Endothelial cell of umbilical vein (primary cell): ENCODE data around the gene TRDMT1. TPM values are rescaled to one million over a fixed set of nuclear protein-coding genes. Genes with fewer than 3 reads are reported as not detected.

Experiments
- BruUV-seq: library from RNA; stranded (reverse); fragments of 400-500 nt; replicated peaks from 2 replicates; lab custom pipeline; 2021; lab: Mats Ljungman, UMichigan
- CTCF ChIA-PET: fragments of 300-600, 350-600 bp; sonication (Branson Sonifier 250); formaldehyde crosslinking; loops from one replicate; lab custom pipeline; 2021; ENCODE audit warnings: antibody characterized with exemption, inconsistent platforms; lab: Charles Lee
- POLR2A ChIA-PET: fragments of 300-600, 350-600 bp; sonication (Branson Sonifier 250); formaldehyde crosslinking; loops from one replicate; lab custom pipeline; 2021; ENCODE audit warnings: antibody characterized with exemption, inconsistent platforms; lab: Charles Lee
- DNase-seq: peaks from one replicate; pipeline ENCODE4 v3.0.0-alpha.2; 2011; ENCODE audit warnings: low read depth, low spot score
- FAIRE-seq: peaks from 2 replicates; lab custom pipeline; 2011; peaks lifted over from hg19 to GRCh38; lab: Jason Lieb, UNC
- H2AFZ ChIP-seq: 2 replicates; pipeline ENCODE4 v1.6.0; 2012; ENCODE audit warnings: low read depth, low read length, control low read depth, inconsistent platforms
- H3K27ac ChIP-seq: 2 replicates; pipeline ENCODE4 v1.5.1; 2011; ENCODE audit warnings: low read depth, mild to moderate bottlenecking, control low read depth, low read length, moderate library complexity; ENCODE audit not compliant: insufficient read depth
- H3K27me3 ChIP-seq, 2 experiments: 2 replicates each; pipeline versions ENCODE4 v1.6.0 to v1.6.1; 2011; ENCODE audit warnings: low read length in 2 of 2, mixed read lengths in 1 of 2; ENCODE audit not compliant: control insufficient read depth in 2 of 2, insufficient read depth in 2 of 2
- H3K36me3 ChIP-seq, 2 experiments: 2 replicates in 1 of 2; 3 replicates in 1 of 2; pipeline ENCODE4 v1.5.1; 2011; ENCODE audit warnings: low read length in 2 of 2, mild to moderate bottlenecking in 1 of 2, moderate library complexity in 1 of 2; ENCODE audit not compliant: control insufficient read depth in 2 of 2, insufficient read depth in 2 of 2; ENCODE audit errors: extremely low read depth in 1 of 2
- H3K4me1 ChIP-seq: 3 replicates; pipeline ENCODE4 v1.5.1; 2011; ENCODE audit warnings: mild to moderate bottlenecking, low read length; ENCODE audit not compliant: control insufficient read depth, insufficient read depth; ENCODE audit errors: extremely low read depth
- H3K4me2 ChIP-seq: 2 replicates; pipeline ENCODE4 v1.6.1; 2011; ENCODE audit warnings: low read length, control low read depth, mixed read lengths; ENCODE audit not compliant: insufficient read depth
- H3K4me3 ChIP-seq, 3 experiments: fragments of 200-600 bp in 1 of 3; sonication (generic), shearing (Covaris generic) in 1 of 3; replicated peaks in 1 of 3; 2 replicates each; pipeline ENCODE4 v1.5.1; 2011 to 2016; ENCODE audit warnings: control low read depth in 3 of 3, low read length in 3 of 3, mild to moderate bottlenecking in 2 of 3, inconsistent platforms in 1 of 3, low read depth in 1 of 3, moderate library complexity in 1 of 3; ENCODE audit not compliant: insufficient read depth in 1 of 3
- H3K79me2 ChIP-seq: 2 replicates; pipeline ENCODE4 v1.6.0; 2012; ENCODE audit warnings: low read length, inconsistent platforms; ENCODE audit not compliant: control insufficient read depth, insufficient read depth
- H3K9ac ChIP-seq: replicated peaks from 2 replicates; pipeline ENCODE3; 2011; ENCODE audit warnings: low read length, control low read depth; ENCODE audit not compliant: insufficient read depth; ENCODE audit errors: extremely low read depth
- H3K9me1 ChIP-seq: replicated peaks from 3 replicates; pipeline ENCODE4 v1.6.0; 2011; ENCODE audit warnings: mild to moderate bottlenecking, low read length; ENCODE audit not compliant: control insufficient read depth, insufficient read depth; ENCODE audit errors: extremely low read depth
- H3K9me3 ChIP-seq: replicated peaks from 2 replicates; pipeline ENCODE4 v1.5.1; 2012; ENCODE audit warnings: low read length, inconsistent platforms; ENCODE audit not compliant: control insufficient read depth, insufficient read depth
- H4K20me1 ChIP-seq: replicated peaks from 2 replicates; pipeline ENCODE3; 2011; ENCODE audit warnings: mild to moderate bottlenecking, low read length; ENCODE audit not compliant: control insufficient read depth, insufficient read depth; ENCODE audit errors: extremely low read depth
- EZH2 ChIP-seq: IDR thresholded peaks from 2 replicates; pipeline ENCODE4 v1.6.1; 2012; ENCODE audit warnings: borderline replicate concordance, low read depth, mild to moderate bottlenecking, moderate library complexity, low read length, inconsistent platforms; ENCODE audit not compliant: severe bottlenecking
- FOS ChIP-seq: IDR thresholded peaks from 2 replicates; pipeline ENCODE4 v1.6.1; 2011; ENCODE audit warnings: mild to moderate bottlenecking, low read length, moderate library complexity, borderline replicate concordance; ENCODE audit not compliant: insufficient read depth
- GATA2 ChIP-seq: IDR thresholded peaks from 2 replicates; pipeline ENCODE4 v1.7.0; 2011; ENCODE audit warnings: low read depth, mild to moderate bottlenecking, moderate library complexity, mixed read lengths, low read length; ENCODE audit not compliant: insufficient read length, insufficient read depth
- JUN ChIP-seq: IDR thresholded peaks from 2 replicates; pipeline ENCODE4 v1.6.1; 2011; ENCODE audit warnings: borderline replicate concordance, low read depth; ENCODE audit not compliant: insufficient read length, insufficient read depth
- MYC ChIP-seq: IDR thresholded peaks from one replicate; pipeline ENCODE4 v1.6.1; 2011; ENCODE audit warnings: mild to moderate bottlenecking, low read depth, low read length
- POLR2A ChIP-seq: IDR thresholded peaks from 2 replicates; pipeline ENCODE4 v1.6.1; 2012; ENCODE audit warnings: low read depth, mild to moderate bottlenecking, control low read depth, low read length
- dilution Hi-C: fragments of 300-500 bp; cut with MboI; formaldehyde crosslinking; loops from one replicate; pipeline ENCODE4 v1.15.0; 2019; ENCODE audit warnings: low sequenced_read_pairs; ENCODE audit not compliant: extremely low pct_ligation_motif_present
- intact Hi-C: fragments of 100-400 bp; cut with micrococcal nuclease; formaldehyde crosslinking; loops from one replicate; pipeline ENCODE4 v1.10.0; 2022
- polyA plus RNA-seq, 4 experiments: library from polyadenylated mRNA; depleted of rRNA in 3 of 4; stranded (reverse) in 3 of 4; unstranded in 1 of 4; fragments of >200 nt; gene quantifications; 2 replicates each; pipeline versions ENCODE4 v1.2.1 to v1.2.3, GENCODE V29; 2011 to 2012; ENCODE audit warnings: missing spikeins in 1 of 4
- total RNA-seq: library from RNA; stranded (reverse); gene quantifications from 2 replicates; pipeline ENCODE4 v1.2.3, GENCODE V29; 2021
- TF ChIP-seq, protein P1 (sequence below), 2 donors: IDR thresholded peaks; 1 replicate in 1 of 2; 2 replicates in 1 of 2; pipeline ENCODE4 v1.5.1; 2011; ENCODE audit warnings: low read length in 2 of 2, mild to moderate bottlenecking in 2 of 2, moderate library complexity in 2 of 2, control low read depth in 1 of 2, inconsistent platforms in 1 of 2, low read depth in 1 of 2; ENCODE audit not compliant: insufficient read depth in 1 of 2; ENCODE audit errors: extremely low read depth in 1 of 2

The TRDMT1 gene
- total and polyA plus RNA-seq, 2 donors (not counting 3 experiments of a cell fraction or from before 2014, with no cell fraction given) = 10.0 to 12.3 TPM

DNA sequence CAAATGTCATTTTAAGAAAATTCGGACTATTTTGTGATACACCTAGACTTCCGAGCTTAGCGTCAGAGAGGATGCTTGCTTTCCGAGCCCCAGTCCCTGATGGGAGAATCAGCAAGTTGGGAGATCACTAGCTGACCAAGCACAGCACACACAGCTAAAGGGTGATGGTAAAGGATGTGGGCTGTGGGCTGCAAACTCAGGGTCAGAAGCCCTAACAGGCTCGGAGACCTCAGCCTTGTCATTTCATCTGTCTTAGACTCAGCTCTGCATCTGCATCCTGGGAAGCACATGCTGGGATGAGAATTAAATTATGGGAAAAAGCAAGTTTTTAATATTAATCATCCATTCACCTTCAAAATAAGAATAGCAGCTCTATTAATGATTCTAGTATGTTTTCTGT lies 75.1 kb downstream of the TRDMT1 start:
- intact Hi-C loops = no loop called here
- no peak for FAIRE-seq
- Histone ChIP-seq H3K36me3 (no peaks in the 10 kb centered on the region), H3K4me2 (no peak overlapping the region), H3K9ac (no peak overlapping the region), H3K9me1 (no peaks in the 10 kb centered on the region), H3K79me2 (no peaks in the 10 kb centered on the region), H3K27ac (no peak overlapping the region), H3K27me3 (no peaks in the 10 kb centered on the region), H4K20me1 (no peaks in the 10 kb centered on the region), H3K4me1 (no peaks in the 10 kb centered on the region), H3K4me3 (no peak overlapping the region), H2AFZ (no peak overlapping the region), H3K9me3 (no peaks in the 10 kb centered on the region)
- POLR2A ChIA-PET = no interaction called here
- BruUV-seq = no TSS peak
- DNase-seq = no peak
- CTCF ChIA-PET = interaction anchor here (1.0 to 1.1 kb wide), 2 partner anchors 11 to 87 kb away, joined by 3 read pairs; no protein-coding TSS in a partner anchor
- dilution Hi-C loops = no loop called here
- TF ChIP-seq FOS (no peak), JUN (no peak), POLR2A (no peak), GATA2 (no peak), EZH2 (no peak), MYC (no peak)
- TF ChIP-seq, protein P1, sequence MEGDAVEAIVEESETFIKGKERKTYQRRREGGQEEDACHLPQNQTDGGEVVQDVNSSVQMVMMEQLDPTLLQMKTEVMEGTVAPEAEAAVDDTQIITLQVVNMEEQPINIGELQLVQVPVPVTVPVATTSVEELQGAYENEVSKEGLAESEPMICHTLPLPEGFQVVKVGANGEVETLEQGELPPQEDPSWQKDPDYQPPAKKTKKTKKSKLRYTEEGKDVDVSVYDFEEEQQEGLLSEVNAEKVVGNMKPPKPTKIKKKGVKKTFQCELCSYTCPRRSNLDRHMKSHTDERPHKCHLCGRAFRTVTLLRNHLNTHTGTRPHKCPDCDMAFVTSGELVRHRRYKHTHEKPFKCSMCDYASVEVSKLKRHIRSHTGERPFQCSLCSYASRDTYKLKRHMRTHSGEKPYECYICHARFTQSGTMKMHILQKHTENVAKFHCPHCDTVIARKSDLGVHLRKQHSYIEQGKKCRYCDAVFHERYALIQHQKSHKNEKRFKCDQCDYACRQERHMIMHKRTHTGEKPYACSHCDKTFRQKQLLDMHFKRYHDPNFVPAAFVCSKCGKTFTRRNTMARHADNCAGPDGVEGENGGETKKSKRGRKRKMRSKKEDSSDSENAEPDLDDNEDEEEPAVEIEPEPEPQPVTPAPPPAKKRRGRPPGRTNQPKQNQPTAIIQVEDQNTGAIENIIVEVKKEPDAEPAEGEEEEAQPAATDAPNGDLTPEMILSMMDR (IDR thresholded peaks at IDR 0.05; ENCODE audit: extremely low read depth in 1 of 2, insufficient read depth in 1 of 2, low read depth in 1 of 2, low read length in 2 of 2) = no peak
